Effector CD4-positive, alpha-beta T cell (primary cell): ENCODE data around the gene CCNJ.
"Not testable (repeated sequence)": the region's sequence is repeated elsewhere in the genome, so short reads cannot be mapped to it uniquely, and the experiment has no call there.

ENCODE experiments used
- DNase-seq: peaks from one replicate; pipeline ENCODE4 v3.0.0-alpha.2; 2020
- total RNA-seq: gene quantifications from one replicate; lab custom pipeline; 2026; lab: John Stamatoyannopoulos, UW

The CCNJ gene
- 16.1 reads per million, percentile 42 among the genes with 10 or more reads in this experiment for total RNA-seq

GRCh38 chr10:96043033-96043892, at the start of gene CCNJ:
CCNJ (plus strand) TSS chr10:96043583; CDS start chr10:96044394, 811 bp downstream.
- DNase-seq, result peak; percentile 72

- DNase-seq, result not testable (repeated sequence)
These were observed 49.0 kb upstream of the CCNJ start for GRCh38 chr10:95994376-95994775.

- DNase-seq, result no peak
These were observed 45.1 kb upstream of the CCNJ start for GRCh38 chr10:95998255-95998784.

- DNase-seq, result no peak
These were observed 29.4 kb upstream of the CCNJ start for GRCh38 chr10:96013956-96014355.

GRCh38 chr10:96014473-96015102, 28.8 kb upstream of the CCNJ start:
- DNase-seq, result no peak

- DNase-seq, result peak; percentile 30
These were observed 26.1 kb upstream of the CCNJ start for GRCh38 chr10:96017191-96017687.

GRCh38 chr10:96021332-96021731, 22.1 kb upstream of the CCNJ start:
- no peak for DNase-seq

- no peak for DNase-seq
These were observed 20.6 kb upstream of the CCNJ start for GRCh38 chr10:96022739-96023138.

GRCh38 chr10:96023168-96023567, 20.2 kb upstream of the CCNJ start:
- DNase-seq, result no peak

GRCh38 chr10:96025566-96025965, 17.8 kb upstream of the CCNJ start:
- no peak for DNase-seq

GRCh38 chr10:96034625-96035024, 8.8 kb upstream of the CCNJ start:
- no peak for DNase-seq

GRCh38 chr10:96038476-96039387, 4.7 kb upstream of the CCNJ start:
- no peak for DNase-seq

GRCh38 chr10:96041146-96041545, 2.2 kb upstream of the CCNJ start:
- no peak for DNase-seq

- DNase-seq, result peak; percentile 28
These were observed 721 bp downstream of the CCNJ start for GRCh38 chr10:96043893-96044715.

- DNase-seq, result no peak
These were observed 1.4 kb downstream of the CCNJ start for GRCh38 chr10:96044736-96045135.

GRCh38 chr10:96046546-96046945, 3.2 kb downstream of the CCNJ start:
- no peak for DNase-seq

- no peak for DNase-seq
These were observed 3.7 kb downstream of the CCNJ start for GRCh38 chr10:96047004-96047649.

- DNase-seq, result not testable (repeated sequence)
These were observed 4.5 kb downstream of the CCNJ start for GRCh38 chr10:96047925-96048324.

- DNase-seq, result no peak
These were observed 6.0 kb downstream of the CCNJ start for GRCh38 chr10:96049340-96049739.

- DNase-seq, result no peak
These were observed 10.6 kb downstream of the CCNJ start for GRCh38 chr10:96053985-96054384.

- no peak for DNase-seq
These were observed 13.4 kb downstream of the CCNJ start for GRCh38 chr10:96056787-96057186.
